CD4-positive, alpha-beta T cell treated with Interleukin-4 for 1 hour (primary cell): Measurements from ENCODE around the gene RAB17.

Experiments used
- DNase-seq, 2 donors: peaks; one replicate each; pipeline ENCODE4 v3.0.0-alpha.2; 2020 to 2022

RAB17 gene

GRCh38 chr2:237556773-237557632 lies 33.5 kb downstream of the RAB17 start:
- peak in 1 of 2 donors; percentile 7 for DNase-seq

- no peak for DNase-seq
Observed at GRCh38 chr2:237555560-237555959, 35.0 kb downstream of the RAB17 start.

GRCh38 chr2:237553948-237554347 lies 36.6 kb downstream of the RAB17 start:
- no peak for DNase-seq

DNA sequence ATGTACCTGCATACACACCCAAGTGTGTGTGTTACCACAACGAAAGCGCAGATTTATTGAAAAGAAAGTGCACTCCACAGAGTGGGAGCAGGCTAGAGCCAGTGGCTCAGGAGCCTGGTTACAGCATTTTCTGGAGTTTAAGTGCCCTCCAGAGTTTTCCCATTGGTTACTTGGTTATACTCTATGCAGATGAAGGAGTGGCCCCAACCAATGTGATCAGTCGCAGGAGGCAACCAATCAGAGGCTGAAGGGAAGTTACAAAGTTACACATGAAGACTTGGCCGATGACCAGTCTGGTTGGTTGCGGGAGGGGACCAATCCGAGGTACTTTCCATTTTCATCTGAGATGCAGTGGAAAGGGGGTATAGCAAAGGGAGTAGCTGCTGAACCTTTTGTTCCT lies 37.6 kb downstream of the RAB17 start:
- no peak for DNase-seq

GRCh38 chr2:237551071-237551574 lies 39.4 kb downstream of the RAB17 start:
- DNase-seq: no peak

GRCh38 chr2:237549643-237550415 lies 40.7 kb downstream of the RAB17 start:
- no peak for DNase-seq

DNA sequence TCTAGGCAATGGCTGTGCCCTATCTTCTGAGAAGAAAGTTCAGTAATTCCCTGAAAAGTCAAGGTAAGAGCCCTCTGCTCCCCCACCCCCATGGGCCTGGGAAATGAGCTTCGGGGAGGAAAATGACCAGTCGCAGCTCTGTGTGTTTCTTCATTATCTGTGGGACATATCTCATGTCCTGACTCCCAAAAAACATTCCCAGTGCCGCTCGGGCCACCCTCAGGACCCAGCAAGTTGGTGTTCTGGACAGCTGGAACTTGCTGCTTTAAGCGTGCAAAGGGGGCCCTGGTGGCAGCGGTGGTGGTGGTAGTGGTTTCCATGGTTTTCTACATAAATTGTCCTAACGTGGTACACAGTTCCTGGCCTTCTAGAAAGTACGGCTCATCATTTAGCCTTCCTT lies 41.3 kb downstream of the RAB17 start:
- DNase-seq: no peak

DNA sequence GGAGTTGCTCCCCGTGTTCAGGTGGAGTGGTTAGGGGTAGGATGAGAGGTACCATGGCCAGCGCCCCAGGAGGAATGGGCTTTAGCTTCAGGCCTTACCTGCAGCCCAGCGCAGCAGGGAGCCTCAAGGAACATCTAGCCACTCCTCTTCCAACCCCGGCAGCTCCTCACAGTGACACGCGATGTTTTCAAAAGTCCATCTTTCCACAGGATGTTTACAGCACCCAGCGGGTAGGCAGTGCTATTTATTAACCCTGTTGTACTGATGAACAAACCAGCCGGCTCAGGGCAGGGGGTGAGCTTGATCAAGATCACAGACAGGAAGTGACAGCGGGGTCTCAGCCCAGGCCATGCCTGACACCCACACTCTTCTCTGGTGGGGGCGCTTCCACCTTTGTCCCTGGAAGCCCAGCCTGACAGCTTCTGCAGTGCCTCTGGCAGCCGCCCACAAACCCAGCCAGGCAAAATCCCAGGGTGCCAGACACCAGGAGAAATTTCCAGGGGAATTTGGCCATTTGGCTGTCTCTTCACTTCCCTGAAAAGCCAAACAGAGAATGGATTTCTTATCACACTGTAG lies 42.6 kb downstream of the RAB17 start:
- no peak for DNase-seq

DNA sequence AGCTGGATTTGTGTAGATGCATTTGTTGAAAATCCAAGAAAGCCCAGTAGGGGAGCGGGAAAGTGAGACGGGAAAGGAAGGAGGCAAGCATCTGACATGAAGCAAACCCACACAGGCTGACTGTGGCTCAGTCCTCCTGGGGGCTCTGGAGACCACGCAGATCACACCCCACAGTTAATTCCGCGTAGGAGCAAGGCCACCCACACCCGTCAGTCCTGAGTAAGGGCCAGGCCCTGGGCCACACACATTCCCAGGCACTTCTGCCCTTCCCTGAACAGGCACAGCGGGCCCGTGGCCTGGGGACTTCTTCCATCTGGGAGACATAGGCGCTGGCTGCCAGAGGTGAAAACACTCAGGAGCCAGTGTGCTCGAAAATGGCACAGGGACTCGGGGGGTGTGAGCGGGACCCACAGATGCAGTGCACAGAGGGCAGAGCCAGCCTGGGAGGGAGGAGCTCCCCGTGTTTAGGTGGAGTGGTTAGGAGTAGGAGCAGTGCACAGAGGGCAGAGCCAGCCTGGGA lies 43.6 kb downstream of the RAB17 start:
- DNase-seq: no peak

- DNase-seq: no peak
Observed at GRCh38 chr2:237546040-237546875, 44.3 kb downstream of the RAB17 start.

DNA sequence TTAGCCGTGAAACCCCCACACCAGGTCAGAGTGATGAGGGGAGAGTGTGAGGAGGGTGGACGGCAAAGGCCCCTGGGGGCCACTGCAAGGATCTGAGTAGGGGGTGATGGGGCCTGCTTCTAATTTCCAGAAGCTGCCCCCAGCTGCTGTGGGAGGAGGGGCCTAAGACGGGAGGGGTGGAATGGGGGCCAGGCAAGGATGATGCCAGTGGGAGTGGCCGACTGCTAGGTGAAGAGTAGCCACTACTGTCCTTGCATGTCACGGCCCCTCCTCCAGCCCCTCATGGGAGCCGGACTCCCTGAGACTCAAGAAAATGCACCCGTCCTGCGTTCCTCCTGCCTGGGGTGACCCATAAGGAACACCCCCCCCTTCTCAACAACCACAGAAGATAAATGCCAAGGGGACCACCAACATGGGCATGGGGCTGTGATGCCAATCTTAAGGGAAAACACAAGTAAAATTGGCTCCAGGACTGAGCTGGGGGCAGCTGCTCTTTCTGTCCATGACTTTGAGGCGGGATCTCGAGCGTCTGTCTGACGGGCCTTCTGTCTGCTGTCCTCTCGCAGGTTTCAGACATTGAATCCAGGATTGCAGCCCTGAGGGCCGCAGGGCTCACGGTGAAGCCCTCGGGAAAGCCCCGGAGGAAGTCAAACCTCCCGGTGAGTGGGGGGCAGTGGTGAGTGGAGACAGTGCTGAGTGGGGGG lies 48.4 kb downstream of the RAB17 start:
- DNase-seq: no peak

- no peak for DNase-seq
Observed at GRCh38 chr2:237541243-237541642, 49.3 kb downstream of the RAB17 start.

- DNase-seq: no peak
Observed at GRCh38 chr2:237540823-237541222, 49.7 kb downstream of the RAB17 start.

GRCh38 chr2:237540223-237540775 lies 50.2 kb downstream of the RAB17 start:
- no peak for DNase-seq

DNA sequence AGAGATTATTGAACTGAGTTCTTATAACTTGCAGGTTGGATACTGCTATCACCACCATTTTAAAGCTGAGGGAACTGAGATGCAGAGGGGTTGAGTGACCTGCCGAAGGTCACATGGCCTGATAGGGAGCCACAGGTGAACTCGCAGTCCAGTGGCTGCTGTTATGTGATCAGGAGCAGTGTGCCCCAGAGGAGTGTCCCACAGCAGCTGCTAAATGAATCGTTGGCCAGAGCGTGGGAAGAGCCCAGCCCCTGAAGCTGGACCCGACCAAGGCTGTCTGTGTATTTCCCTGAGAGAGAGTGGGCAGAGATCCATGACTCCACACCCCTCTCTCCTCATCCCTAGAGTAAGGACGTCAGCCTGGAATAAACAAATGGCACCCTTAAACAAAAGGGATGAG lies 50.9 kb downstream of the RAB17 start:
- DNase-seq: no peak

DNA sequence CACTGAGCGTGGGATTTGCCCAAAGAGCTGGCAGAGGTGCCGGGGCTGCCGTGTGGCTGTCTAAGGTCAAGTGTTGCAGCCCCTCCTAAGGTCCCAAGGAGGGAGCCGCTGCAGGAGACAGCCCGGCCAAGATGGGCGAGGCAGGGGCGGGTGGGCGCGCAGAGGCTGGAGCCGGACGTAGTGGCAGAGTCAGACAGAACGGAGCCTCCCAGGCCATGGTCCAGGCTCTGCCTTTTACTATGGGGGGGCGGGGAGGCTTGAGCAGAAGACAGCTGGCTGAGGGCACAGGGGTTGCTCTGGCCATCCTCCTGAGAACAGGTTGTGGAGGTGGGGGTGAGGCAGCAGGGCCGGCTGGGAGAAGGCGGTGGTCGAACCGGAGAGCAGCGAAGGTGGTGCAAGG lies 51.6 kb downstream of the RAB17 start:
- no peak for DNase-seq

DNA sequence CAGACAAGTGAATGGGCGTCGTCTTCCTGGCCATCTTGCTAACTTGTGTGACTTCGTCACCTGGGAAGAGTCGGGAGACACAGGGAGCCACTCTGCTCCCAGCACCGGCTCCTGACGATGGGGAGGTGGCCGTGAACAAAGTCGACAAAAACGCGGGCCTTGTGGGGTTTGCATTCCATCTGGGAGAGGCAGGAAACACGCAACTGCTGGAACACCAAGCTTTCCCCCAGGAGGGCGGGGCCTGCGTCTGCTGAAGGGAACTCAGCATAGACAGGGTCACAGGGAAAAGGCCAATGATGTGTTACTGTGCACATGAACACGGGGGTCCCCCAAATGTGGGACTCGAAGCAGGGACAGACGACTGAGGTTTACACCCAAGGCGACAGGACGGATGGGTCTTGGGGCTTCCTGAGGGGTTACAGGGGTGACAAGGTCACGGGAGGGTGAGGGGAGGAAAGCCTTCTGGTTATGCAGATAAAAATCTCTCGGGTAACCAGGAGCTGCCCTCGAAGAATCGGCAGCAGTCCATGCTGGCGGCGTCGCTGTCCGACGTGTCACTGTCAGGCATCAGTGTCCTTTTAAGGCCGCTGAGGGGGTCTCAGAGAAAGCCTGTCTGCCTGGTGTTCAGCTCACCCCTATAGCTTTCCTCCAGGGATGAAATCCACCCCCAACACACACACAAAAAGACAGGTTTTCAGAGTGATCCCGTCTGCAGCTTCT lies 52.4 kb downstream of the RAB17 start:
- no peak for DNase-seq

DNA sequence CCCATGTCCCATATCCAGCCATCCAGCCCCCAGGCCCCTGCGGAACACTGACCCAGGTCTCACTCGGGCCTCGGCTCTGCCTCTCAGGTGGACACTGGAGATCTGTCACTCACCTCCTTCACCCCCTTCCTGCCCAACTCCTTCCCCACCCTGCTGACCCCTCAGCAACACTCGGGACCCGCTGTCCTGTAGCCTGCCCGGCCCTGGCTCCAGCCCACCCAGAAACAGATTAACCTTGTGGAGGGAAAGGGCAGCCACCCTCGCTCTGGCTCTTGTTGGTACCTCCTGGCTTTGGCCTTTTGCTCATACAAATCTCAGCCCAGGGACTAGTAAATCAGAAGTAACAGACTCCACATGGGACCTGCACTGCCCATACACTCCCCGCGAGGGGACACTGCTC lies 53.9 kb downstream of the RAB17 start:
- DNase-seq: no peak

DNA sequence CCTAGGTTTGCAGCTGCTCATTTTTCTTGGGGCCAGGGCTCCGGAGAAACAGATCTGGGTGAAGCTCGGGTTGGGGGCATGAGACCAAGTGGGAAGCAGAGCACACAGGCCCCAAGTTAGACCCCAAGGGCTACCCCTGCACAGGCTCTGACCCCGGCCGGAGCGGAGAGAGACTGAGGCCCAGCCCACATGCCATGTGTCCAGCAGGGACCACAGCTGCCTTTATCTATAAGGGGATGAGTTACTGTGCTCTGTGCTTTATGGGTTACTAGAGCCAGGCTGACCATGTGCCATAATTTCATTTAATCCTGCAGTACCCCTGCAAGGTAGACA lies 54.5 kb downstream of the RAB17 start:
- DNase-seq: no peak

- no peak for DNase-seq
Observed at GRCh38 chr2:237535385-237536082, 55.0 kb downstream of the RAB17 start.
